ENCODE data around the gene PRELP.

DNA sequence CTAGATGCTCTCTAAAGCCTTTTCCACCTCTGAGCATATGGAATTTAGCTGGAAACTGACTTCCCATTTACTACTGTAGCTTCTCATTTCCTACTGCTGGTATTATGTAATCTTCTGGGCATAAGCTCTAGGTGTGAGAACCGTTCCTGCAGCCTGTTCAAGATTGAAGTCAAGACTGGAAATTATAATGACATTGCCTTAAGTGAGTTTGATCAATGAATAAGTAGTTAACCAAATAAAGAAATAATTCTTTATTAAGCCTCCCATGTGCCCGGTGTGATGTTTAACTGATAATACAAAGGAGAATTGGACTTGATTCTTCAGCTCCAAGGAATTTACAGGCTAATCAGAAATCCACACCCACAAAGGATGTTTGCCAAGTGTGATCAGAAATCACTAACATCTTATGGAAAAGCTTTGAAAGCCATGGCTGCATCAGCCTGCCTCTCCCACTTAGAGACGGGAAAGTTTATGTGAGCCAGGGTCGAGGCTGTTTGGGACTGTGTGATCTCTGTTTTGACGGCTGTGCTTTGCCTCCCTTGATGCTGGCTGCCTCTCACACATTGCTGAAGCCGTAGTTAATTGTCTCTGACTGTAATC lies 36.4 kb upstream of the PRELP start:
- TF ChIP-seq STAT3 (IDR thresholded peaks at IDR 0.05; ENCODE audit: low read depth, low read length) (no peak), PAX8 (IDR thresholded peaks at IDR 0.05) (no peak), EZH2 (IDR thresholded peaks at IDR 0.05; ENCODE audit: borderline replicate concordance, control insufficient read depth, low read depth, low read length) (no peak), MYC (IDR thresholded peaks at IDR 0.05; ENCODE audit: insufficient read depth, insufficient read length, insufficient replicate concordance, low read length, severe bottlenecking) (no peak), PAX5 (IDR thresholded peaks at IDR 0.05; ENCODE audit: borderline replicate concordance, low read depth, low read length) (no peak)

Data from GM12878 (cell line).